GM19397 (cell line): ENCODE data around the gene LGR6.
"Not testable (repeated sequence)": the region's sequence is repeated elsewhere in the genome, so short reads cannot be mapped to it uniquely, and the experiment has no call there.

ENCODE experiments used
- ATAC-seq: cut with Tn5 transposase; IDR thresholded peaks from one replicate; pipeline ENCODE4 v1.9.1; 2021; ENCODE audit warnings: mild to moderate bottlenecking, moderate library complexity; ENCODE audit not compliant: unreplicated experiment

The LGR6 gene

DNA sequence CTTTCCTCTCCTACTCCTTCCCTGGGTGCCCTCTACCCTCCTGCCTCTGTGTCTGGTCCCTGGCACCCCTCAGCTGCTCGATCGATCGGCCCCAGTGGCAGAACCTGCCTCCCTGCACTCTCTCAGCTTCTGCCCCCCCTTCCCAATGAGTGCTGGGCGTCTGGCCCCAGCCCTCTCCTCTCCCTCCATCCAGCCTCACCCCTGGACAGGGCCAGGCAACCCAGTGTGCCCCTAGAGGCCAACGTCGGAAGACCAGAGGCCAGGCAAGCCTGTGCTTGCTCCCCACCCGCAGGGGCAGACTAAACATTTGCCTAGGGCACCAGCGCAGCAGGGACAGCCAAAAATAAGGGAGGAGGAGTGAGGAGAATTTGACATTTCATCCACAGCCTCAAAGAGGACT lies 43.5 kb downstream of the LGR6 start:
- no peak for ATAC-seq

DNA sequence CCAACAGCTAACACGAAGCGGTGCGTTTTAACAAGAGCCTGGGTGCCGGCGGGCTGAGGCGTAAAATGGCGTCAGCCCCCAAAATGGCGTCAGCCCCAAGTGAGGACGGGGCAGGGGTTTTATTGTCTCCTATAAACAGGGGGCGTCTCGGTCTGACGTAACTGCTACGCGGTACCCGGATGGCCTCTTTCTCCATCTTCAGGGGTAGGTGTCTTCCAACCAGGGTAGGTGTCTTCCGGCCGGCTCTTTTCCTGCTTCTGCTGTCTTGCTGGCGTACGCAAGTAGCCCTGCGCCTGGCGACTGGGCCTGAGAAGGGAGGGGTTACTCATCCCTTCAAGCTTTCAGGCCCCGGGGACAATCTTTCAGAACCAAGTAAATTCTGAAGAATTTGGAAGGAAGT lies 45.3 kb downstream of the LGR6 start:
- no peak for ATAC-seq

DNA sequence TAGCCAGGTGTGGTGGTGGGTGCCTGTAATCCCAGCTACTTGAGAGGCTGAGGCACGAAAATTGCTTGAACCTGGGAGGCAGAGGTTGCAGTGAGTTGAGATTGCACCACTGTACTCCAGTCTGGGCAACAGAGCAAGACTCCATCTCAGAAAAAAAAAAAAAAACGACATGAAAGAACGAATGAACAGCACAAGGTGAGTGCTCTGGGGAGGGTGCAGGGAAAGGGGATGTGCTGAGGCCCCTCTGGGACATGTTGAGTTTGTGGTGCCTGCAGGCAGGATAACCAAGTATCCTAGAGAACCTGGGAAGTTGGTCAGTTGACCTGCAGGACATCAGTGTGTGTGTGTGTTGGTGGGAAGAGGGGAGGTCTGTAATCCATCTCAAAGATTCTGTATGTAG lies 46.6 kb downstream of the LGR6 start:
- not testable (repeated sequence) for ATAC-seq

DNA sequence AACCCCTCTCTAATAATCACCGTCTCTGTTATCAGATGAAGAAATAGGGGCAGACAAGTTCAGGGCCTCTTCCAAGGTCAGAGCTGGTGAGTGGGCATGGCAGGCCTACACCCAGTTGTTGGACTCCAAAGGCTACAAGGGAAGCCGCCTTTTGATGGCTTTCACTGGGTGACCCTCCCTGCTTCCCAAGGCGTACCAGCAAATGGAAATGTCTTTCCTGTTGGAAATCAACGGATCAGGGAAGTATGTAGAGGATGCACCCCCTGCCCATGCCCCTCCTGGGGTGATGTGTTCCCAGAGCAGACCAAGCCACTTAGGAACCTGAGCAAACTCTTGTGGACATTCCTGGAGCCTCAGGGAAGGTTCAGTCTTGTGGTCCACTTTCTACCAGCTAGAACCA lies 47.4 kb downstream of the LGR6 start:
- no peak for ATAC-seq

DNA sequence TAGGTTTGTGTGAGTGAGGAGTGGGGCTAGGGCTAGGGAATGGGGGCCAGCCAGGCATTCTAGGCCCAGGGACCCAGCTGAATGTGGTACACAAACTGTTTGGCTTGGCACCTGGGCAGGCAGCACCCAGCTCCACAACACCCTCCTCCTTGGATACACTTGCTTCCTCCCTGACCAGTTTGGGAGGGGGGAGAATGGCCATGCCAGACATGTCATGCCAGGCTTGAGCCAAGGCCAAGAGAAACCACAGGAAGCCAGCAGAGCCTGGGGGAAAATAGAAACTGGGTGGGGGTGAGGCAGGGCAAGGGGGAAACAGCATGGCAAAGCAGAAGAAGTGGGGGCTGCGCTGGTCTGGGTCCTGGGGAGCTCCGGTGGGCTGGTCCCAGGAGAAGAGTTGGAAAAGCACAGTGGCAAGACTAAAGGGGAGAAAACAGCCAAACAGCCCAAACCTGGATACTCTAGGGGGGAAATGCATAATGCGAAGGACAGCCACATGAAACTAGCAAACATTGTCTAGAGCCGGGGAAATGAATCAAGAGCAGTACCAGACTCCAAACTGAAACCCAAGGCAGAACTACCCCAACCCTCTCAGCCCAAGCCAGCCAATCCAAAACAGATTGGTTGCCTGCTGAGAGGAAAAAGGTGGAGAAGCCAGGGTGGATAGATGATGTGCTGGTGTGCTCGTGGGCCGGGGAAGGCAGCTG lies 47.9 kb downstream of the LGR6 start:
- ATAC-seq, result no peak

DNA sequence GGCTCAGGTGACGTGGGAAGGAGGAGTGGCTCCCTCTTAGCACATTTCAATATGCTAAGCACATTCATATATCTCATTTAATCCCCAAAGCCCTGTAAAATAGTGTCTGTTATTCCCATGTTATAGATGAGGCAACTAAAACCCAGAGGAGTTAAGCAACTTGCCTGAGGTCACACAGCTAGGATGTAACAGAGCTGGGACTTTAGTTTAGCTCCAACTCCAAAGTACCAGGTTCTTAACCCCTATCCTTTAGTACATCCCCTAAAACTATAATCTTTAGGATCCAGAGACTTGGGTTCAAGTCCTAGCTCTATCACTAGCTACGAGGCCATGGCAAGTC lies 48.5 kb downstream of the LGR6 start:
- ATAC-seq, result no peak

DNA sequence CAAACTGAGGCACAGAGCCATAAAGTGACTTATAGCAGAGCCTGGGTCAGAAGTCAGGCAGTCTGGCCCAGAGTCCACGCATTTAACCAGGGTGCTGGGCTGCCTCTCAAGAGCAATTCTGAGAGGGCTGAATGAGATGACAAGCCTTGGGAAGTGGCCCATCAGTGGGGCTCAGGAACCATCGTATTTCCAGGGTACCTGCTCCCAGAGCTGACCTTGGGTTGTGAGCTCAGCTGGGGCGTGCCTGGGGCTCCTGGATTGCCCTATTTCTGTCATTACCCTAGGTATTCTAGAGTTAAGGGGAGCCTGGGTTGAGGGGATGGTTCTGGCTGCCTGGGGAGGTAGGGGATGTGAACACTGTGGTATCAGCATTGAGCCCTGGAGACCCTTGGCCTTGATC lies 49.4 kb downstream of the LGR6 start:
- ATAC-seq, result no peak

DNA sequence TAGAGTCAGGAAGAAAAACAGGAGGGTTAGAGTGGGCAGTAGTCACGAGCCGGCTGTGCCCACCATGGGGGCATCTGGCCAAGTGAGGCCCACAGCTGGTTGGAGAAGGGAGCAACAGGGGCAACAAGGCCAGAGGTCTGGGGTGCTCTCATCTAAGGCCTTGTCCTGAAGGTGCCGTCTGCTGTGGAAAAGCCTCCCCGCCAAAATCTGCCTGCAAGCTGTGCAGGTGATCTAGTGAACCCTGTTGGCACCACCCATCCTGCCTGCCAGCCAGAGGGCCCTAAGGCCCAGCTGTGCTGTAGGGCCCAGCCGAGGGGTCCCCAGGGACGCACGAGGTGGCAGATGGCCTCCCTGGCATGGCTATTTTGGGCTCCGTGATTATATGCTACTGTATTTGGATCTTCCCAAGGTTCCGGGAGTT lies 51.3 kb downstream of the LGR6 start:
- ATAC-seq, result no peak

DNA sequence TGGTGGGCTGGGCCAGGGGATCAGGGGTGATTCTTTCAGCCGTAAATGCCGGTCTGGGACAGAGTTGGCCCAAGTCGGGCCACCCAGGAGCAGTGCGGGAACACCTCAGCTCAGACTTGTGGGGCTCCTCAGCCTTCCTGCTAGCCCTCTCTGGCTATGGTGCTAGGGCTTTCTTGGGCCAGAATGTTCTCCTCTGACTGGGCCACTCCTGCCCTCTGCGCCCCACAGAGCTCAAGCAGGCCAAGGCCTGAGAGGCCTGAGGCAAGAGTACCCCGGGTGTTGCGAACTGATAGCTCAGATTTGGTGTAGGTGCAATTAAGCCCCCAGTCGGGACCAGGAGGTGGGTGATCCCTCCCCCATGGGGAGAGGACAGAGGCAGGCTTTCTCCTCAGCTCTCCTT lies 51.8 kb downstream of the LGR6 start:
- no peak for ATAC-seq

DNA sequence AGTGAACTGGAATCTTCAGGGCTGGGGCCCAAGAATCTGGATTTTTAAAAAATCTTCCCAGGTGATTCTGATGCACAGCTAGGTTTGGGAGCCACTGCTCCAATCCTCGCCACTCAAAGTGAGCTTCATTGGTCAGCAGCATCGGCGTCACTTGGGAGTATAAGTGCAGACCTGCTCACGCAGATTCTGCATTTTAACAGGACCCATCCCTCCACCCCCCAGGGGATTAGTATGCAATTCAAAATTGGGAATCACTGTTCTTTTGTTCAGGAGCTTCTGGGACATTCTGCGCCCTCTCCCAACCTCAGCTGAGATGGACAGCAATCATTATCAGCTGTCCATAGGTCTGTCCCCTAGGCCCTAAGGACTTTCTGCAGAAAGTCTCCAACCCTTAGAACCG lies 53.5 kb downstream of the LGR6 start:
- ATAC-seq, result no peak

DNA sequence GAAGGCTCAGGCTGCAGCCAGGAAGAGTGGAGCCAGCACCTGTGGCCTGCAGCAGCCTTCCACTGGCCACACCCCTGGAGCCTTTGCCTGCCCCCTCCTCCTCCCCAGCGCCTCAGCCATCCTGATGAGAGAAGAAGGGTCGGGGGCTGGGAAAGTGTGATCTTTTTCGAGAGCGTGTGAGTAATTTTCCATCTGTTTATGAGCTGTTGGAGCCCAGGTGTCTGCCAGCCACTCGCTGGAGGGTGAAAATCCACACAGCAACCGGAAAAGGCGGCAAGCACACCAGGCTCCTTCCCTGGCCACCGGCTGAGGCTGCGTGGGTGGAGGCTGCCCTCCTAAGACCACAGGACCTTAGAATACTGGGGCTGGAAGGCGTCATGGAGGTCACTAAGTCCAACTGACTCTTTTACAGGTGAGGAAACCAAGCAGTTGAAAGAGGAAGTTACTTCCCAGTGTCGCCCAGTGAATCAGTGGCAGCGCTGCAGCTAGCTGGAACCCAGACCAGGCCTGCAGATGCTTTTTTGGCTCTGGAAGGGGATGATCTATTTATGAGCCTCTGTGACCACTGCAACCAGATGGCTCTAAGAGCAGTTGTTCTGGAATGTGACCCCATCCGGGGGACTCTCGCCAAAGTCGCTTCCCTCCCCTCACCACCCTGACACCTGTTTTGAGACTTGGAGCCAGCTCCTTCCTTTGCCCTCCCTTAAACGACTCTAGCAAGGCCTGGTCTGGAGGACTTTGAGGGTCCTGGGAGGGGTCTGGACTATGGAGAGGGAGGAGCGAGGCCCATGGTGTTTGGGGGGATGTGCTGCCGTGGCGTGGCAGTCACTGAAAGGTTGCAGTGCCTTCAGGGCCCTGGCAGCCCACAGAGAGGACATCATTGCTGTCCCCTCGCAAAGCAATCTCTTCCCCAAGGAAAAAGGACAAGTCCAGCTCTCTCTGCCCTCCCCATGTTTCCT lies 54.5 kb downstream of the LGR6 start:
- no peak for ATAC-seq

DNA sequence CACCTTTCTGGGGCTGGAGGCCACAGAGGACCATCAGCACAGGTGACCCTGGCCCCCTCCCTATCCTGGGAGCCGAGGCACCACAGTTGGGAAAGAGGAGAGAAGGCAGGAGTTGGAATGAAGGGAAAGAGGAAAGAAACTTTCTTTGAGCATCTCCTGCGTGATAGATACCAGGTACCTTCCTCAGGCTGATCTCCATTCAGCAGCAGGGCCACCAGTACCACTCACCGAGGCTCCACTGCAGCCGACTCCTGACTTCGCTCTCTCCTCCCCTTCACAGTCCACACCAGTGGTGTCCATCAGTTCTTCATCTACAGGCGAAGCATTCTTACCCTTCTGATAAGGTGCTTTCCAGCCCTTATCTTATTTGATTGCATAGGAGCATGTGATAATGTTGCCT lies 55.3 kb downstream of the LGR6 start:
- no peak for ATAC-seq

DNA sequence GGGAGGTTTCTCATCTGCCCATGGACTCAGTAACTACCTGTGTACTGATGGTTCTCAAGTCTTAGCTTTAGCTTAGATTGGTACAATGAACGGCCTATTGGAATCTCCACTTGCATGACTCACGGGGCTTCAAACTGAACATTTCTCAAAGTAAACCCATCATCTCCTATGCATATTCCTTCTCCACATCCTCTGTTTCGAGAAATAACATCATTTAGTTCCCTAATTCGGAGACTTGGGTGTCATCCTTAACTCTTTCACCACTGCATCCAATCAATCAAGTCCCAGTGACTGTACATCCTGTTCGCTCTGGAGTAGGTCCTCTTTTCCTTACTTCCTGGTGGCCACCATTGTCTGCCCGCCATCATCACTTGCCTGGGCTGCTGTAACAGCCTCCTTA lies 55.8 kb downstream of the LGR6 start:
- no peak for ATAC-seq

DNA sequence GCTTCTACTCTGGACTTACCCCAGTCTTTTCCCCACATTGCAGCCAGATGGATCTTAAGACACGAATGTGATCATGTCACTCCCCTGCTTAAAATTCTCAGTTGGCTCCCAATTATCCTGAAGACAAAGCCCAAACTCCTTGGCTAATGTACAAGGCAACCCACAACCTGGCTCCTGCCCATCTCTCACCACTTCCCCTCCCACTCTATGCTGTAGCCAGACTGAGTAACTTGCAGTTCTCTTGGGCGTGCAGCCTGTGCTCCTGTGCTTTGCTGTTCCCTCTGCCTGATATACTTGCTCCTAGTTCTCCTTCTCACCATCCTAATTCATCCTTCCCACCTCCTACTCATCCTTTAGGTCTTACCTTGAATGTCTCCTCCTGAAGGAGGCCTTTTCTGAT lies 56.2 kb downstream of the LGR6 start:
- ATAC-seq, result no peak

DNA sequence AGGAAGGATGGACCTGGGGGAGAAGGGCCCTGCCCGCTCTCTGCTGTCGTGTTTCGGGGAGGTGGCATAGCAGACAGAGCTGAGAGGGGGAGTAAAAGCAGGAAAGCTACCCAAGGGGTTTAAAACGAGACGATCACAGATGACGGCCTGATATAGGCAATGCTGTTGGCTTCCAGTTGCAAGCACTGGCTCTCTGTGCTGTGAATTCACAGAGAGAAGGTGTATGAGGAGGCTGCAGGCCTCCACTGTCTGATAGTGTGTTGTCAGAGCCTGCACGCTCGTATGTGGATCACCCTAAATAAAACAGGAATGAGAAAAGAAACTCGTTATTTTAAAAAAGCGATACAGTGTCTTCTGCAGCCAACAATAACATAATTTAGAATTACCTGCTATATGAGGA lies 57.4 kb downstream of the LGR6 start:
- ATAC-seq, result no peak

DNA sequence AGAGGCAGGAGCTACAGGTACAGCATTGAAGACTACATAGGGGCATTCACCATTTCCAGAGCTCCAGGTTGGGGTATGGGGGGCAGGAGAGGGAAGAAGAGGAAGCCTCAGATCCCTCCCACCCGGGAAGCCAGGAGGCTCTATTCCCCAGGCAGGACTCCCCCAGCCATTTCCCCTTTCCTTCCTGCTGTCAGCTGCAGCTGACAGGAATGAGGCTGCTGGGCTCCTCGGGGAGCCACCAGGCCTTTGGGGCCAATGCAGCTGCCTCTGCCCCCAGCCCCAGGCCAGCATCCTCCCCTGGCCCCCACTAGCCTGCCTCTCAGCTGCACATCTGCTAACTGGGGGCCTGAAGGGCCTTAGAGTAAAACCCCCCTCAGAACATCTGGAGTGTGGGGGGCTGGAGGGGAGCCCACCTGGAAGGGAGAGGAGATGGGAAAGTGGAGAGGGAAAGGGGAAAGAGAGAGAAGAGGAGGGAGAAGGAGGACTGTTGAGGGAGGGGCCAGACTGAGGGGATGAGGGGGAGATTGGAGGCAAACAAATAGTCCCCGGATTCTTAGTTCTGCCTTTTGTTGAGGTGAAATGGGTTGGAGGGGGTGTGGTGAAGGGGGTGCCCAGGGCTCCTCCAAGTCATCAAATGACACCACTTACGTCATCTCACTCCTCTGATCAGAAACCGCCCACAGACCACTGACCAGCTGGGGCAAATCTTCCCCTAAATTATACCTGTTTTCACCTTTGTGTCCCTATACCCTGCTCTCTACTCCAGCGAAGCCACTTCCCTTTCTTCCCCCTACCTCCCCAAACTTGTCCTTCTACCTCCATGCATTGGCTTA lies 58.0 kb downstream of the LGR6 start:
- ATAC-seq, result no peak

DNA sequence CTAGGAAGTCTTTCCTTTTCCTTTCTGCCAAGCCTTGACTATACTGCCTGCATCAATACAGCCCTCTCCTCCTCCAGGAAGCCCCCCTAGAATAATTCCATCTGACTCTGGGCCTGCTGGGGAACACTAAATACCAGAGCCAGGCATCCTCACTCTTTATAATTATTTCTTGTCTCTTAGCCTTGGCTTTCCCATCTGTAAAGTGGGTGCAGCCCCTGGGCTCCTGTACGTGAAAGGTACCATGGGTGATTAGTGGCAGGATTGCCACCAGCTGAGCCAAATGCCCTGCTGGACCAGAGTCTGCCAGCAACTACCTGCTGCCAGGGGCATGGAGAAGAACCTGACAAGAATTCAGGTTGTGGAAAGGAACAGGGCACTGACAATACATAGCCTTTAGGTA lies 58.7 kb downstream of the LGR6 start:
- no peak for ATAC-seq

DNA sequence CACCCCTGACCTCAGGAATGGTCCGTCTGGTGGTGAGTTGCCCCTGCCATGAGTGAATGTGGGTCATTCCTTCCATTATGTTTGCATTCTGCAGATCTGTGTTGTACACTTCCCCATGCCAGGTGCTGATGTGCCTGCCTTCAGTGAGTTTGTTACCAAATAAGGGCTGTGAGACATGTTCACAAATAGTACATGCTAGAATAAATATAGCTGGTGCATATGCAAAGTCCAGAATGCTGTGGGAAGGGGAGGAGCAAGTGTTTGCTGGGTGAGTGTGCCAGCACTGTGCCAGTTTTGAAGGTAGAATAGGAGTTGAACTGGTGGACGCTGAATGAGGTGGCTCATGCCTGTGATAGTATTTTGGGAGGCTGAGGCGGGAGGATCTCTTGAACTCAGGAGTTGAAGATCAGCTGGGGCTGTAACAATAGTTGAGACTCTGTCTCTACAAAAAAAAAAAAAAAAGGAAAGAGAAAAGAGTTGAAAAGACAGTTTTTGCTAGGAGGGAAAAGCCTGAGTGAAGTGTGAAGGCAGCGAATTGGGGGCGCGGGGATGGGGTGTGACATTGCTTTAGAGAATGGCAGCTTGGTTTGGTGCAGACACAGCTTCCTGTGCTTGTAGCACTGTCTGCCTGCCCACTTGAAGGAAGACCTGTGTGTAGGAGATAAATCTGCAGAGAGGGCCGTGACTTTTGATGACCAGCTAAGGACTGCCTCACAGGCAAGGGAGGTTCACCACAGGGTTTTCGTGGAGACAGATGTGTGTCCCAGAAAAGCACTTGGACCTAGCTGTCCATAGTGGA lies 61.1 kb downstream of the LGR6 start:
- ATAC-seq, result no peak

DNA sequence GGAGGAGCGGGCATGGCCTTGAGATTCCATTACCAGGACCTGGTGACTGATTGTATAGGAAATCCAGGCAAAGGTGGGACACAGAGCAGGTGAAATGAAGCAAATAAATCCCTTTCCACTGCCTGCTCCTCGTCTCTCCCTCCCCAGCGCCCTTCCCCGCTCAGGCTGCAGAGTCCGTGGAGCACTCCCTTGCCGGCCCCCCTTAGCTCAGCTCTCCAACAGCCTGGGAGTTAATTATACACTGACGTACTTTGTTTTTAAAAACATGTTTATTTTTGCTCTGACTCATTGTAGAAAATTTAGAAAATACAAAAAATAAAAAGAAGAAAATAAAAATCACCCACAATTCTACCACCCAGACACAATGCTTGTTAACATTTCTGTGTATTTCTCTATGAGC lies 61.7 kb downstream of the LGR6 start:
- no peak for ATAC-seq

DNA sequence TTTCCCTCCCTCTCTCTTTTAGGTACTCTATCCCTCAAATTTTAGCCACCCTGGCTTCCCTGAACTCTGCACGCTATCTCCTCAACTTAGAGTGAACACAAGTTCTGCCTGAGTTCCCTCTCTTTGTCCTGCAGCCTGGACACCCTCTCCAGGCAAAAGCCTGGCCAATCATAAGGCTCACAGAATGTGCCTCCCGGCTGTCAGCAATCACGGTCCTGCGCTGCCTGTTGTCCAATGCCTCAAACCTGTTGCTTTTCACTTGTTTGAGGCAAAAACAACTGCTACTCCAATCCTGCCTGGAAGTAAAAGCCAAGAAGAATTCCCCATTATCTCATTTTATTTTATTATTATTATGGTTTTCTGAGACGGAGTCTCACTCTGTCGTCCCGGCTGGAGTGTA lies 66.1 kb downstream of the LGR6 start:
- ATAC-seq, result no peak
